Measurements from ENCODE around the gene SHLD3.

The SHLD3 gene

DNA sequence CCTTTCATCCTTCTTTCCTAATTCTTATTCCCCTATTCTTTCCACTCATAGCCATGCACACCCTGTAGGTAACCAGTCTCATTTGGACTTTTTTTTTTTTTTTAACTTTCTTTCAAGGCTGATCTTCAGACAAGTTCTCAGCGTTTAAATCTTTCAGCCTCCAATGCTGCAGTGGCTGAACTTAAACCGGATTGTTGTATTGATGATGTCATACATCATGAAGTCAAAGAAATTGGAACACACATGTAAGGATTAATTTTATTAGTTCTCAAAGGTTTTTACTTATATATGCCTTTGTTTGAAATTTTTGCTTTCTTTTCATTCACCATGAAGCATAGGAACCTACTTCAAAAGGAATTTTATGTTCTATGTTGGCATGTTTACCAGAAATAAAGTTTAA lies 22.1 kb downstream of the SHLD3 start:
- Histone ChIP-seq H3K27me3 (replicated peaks in 2 of 5; ENCODE audit: control insufficient read depth in 4 of 5, insufficient read depth in 5 of 5, low read length in 4 of 5) (no peaks in the 10 kb centered on the region), H3K27ac (ENCODE audit: insufficient read depth in 1 of 2, low read depth in 1 of 2, low read length in 2 of 2, poor library complexity in 1 of 2, severe bottlenecking in 2 of 2) (no peak overlapping the region), H3K4me1 (ENCODE audit: control extremely low read depth in 1 of 4, control insufficient read depth in 4 of 4, insufficient read depth in 4 of 4, low read length in 3 of 4) (no peaks in the 10 kb centered on the region), H3K36me3 (ENCODE audit: control insufficient read depth in 4 of 4, insufficient read depth in 4 of 4, low read length in 3 of 4) (peaks cover 4 to 6% (median 6%) of the 10 kb centered on the region in 4 experiments), H3K4me3 (ENCODE audit: control insufficient read depth in 1 of 7, extremely low read depth in 1 of 7, insufficient read depth in 4 of 7, low read depth in 2 of 7, low read length in 6 of 7) (no peak overlapping the region), H3K9me3 (ENCODE audit: control extremely low read depth in 1 of 5, control insufficient read depth in 4 of 5, insufficient read depth in 2 of 5, low read depth in 1 of 5, low read length in 4 of 5) (no peaks in the 10 kb centered on the region)
- no CpG with 5 or more reads among the region's 2 CpGs for WGBS (ENCODE audit: insufficient coverage)
- POLR2A ChIA-PET = no interaction called here
- CTCF ChIA-PET = no interaction called here
- DNase-seq = no peak

DNA sequence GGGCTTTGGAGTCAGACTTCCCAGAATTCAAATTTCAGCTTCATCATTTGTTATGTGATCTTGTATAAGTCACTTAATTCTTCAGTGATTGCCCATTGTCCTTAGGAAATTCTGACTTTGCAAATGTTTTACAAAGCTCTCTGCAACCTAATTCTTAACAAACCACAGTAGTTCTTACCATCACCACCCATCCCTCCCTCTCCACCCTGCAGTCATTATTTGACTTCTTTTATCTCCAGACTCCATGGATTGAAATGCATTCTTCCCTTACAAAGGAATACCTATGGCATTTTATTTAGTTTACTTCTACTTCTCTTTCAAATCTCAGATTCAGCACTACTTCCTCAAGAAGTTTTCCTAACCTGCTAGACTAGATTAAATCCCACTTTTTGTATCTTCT lies 23.1 kb downstream of the SHLD3 start:
- Histone ChIP-seq H3K9me3 (ENCODE audit: control extremely low read depth in 1 of 5, control insufficient read depth in 4 of 5, insufficient read depth in 2 of 5, low read depth in 1 of 5, low read length in 4 of 5) (no peaks in the 10 kb centered on the region), H3K36me3 (ENCODE audit: control insufficient read depth in 4 of 4, insufficient read depth in 4 of 4, low read length in 3 of 4) (peaks cover 4 to 6% (median 6%) of the 10 kb centered on the region in 4 experiments), H3K27me3 (replicated peaks in 2 of 5; ENCODE audit: control insufficient read depth in 4 of 5, insufficient read depth in 5 of 5, low read length in 4 of 5) (no peaks in the 10 kb centered on the region), H3K4me3 (ENCODE audit: control insufficient read depth in 1 of 7, extremely low read depth in 1 of 7, insufficient read depth in 4 of 7, low read depth in 2 of 7, low read length in 6 of 7) (no peak overlapping the region), H3K27ac (ENCODE audit: insufficient read depth in 1 of 2, low read depth in 1 of 2, low read length in 2 of 2, poor library complexity in 1 of 2, severe bottlenecking in 2 of 2) (peak overlapping the region in 1 of 2 experiments; percentile 9), H3K4me1 (ENCODE audit: control extremely low read depth in 1 of 4, control insufficient read depth in 4 of 4, insufficient read depth in 4 of 4, low read length in 3 of 4) (no peaks in the 10 kb centered on the region)
- no peak for DNase-seq
- POLR2A ChIA-PET = no interaction called here
- CTCF ChIA-PET = no interaction called here

DNA sequence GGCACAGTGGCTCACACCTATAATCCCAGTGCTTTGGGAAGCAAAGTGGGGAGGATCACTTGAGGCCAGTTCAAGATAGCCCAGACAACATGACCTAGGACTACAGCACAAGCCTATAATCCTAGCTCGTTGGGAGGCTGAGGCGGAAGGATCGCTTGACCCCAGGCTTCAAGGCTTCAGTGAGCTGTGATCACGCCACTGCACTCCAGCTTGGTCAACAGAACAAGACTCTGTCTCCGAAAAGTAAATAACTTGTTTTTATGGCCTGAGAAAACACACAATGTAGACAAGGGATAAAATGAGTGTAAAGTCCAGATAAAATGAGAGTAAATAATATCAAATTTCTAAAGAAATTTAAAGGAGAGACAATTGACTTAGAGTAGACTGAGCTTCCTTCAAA lies 26.3 kb downstream of the SHLD3 start:
- H3K4me3 ChIP-seq (ENCODE audit: control insufficient read depth in 1 of 7, extremely low read depth in 1 of 7, insufficient read depth in 4 of 7, low read depth in 2 of 7, low read length in 6 of 7) = no peak overlapping the region
- POLR2A ChIA-PET = no interaction called here
- H3K36me3 ChIP-seq (ENCODE audit: control insufficient read depth in 4 of 4, insufficient read depth in 4 of 4, low read length in 3 of 4) = peaks cover 5 to 10% (median 9%) of the 10 kb centered on the region in 4 experiments
- CTCF ChIA-PET = interaction anchor here (0.6 kb wide), 1 partner anchor 134 kb away, joined by 3 read pairs; no protein-coding TSS in a partner anchor
- H3K9me3 ChIP-seq (ENCODE audit: control extremely low read depth in 1 of 5, control insufficient read depth in 4 of 5, insufficient read depth in 2 of 5, low read depth in 1 of 5, low read length in 4 of 5) = no peaks in the 10 kb centered on the region
- no peak overlapping the region for H3K27ac ChIP-seq (ENCODE audit: insufficient read depth in 1 of 2, low read depth in 1 of 2, low read length in 2 of 2, poor library complexity in 1 of 2, severe bottlenecking in 2 of 2)
- no peaks in the 10 kb centered on the region for H3K27me3 ChIP-seq (replicated peaks in 2 of 5; ENCODE audit: control insufficient read depth in 4 of 5, insufficient read depth in 5 of 5, low read length in 4 of 5)
- no peak for DNase-seq
- H3K4me1 ChIP-seq (ENCODE audit: control extremely low read depth in 1 of 4, control insufficient read depth in 4 of 4, insufficient read depth in 4 of 4, low read length in 3 of 4) = no peaks in the 10 kb centered on the region
- WGBS (ENCODE audit: insufficient coverage) = 100% methylated on average over 3 of the region's 5 CpGs

DNA sequence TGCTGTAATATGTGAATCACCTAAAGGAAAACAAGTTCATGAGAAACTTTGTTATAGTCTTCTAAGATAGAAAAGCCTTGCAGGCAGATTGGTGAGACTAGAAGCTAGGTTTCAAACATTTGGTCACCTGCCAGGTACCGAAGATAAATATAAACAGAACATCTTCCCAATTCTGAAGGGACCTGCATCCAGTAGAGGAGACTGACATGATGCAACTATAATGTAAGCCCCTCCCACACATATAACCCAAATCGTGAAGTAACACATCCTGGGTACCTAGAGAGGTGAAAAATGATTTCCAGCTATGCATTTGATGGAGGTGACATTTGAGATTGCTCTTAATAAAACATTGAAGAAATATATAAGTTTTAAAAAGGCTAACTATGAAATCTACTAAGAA lies 29.9 kb downstream of the SHLD3 start:
- no peaks in the 10 kb centered on the region for H3K27me3 ChIP-seq (replicated peaks in 2 of 5; ENCODE audit: control insufficient read depth in 4 of 5, insufficient read depth in 5 of 5, low read length in 4 of 5)
- ChIA-PET CTCF (no interaction called here), POLR2A (no interaction called here)
- H3K36me3 ChIP-seq (ENCODE audit: control insufficient read depth in 4 of 4, insufficient read depth in 4 of 4, low read length in 3 of 4) = peaks cover 2 to 10% (median 7%) of the 10 kb centered on the region in 4 experiments
- no peak overlapping the region for H3K27ac ChIP-seq (ENCODE audit: insufficient read depth in 1 of 2, low read depth in 1 of 2, low read length in 2 of 2, poor library complexity in 1 of 2, severe bottlenecking in 2 of 2)
- WGBS (ENCODE audit: insufficient coverage) = no CpG with 5 or more reads among the region's 2 CpGs
- no peak overlapping the region for H3K4me3 ChIP-seq (ENCODE audit: control insufficient read depth in 1 of 7, extremely low read depth in 1 of 7, insufficient read depth in 4 of 7, low read depth in 2 of 7, low read length in 6 of 7)
- H3K4me1 ChIP-seq (ENCODE audit: control extremely low read depth in 1 of 4, control insufficient read depth in 4 of 4, insufficient read depth in 4 of 4, low read length in 3 of 4) = no peaks in the 10 kb centered on the region
- H3K9me3 ChIP-seq (ENCODE audit: control extremely low read depth in 1 of 5, control insufficient read depth in 4 of 5, insufficient read depth in 2 of 5, low read depth in 1 of 5, low read length in 4 of 5) = no peaks in the 10 kb centered on the region
- no peak for DNase-seq

DNA sequence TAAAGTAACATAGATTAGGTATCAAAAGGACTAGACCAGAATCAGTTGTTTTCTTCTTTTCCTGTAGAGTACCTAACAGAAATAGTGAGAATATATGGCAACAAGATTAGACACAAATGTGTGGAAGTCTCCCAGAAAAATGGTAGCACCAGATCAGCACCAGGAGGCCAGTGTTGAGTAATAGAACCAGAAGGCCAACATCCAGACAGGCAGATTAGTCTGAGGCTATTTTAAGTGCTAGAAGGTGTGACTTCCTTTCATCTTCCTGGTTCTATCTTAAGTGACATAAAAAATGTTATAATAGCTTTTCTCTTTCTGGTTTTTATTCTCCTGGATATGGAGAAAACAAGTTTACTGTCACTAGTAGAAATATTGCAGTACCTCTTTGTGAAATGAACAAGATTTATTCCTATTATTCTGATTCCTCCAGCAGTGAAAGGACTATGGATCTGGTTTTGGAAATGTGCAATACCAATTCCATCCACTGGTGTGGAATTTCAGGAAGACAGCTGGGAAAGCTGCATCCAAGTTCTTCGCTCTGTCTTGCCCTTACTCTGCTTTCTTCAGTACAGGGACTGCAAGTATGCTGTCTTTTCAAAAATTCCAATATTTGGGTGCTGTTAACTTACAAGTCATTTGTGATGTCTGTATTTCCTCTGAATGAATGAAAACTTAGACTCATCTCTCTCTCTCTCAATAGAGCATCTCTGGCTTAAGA lies 39.1 kb downstream of the SHLD3 start:
- Histone ChIP-seq H3K27me3 (replicated peaks in 2 of 5; ENCODE audit: control insufficient read depth in 4 of 5, insufficient read depth in 5 of 5, low read length in 4 of 5) (no peaks in the 10 kb centered on the region), H3K36me3 (ENCODE audit: control insufficient read depth in 4 of 4, insufficient read depth in 4 of 4, low read length in 3 of 4) (peaks cover 11 to 19% (median 11%) of the 10 kb centered on the region in 4 experiments), H3K9me3 (ENCODE audit: control extremely low read depth in 1 of 5, control insufficient read depth in 4 of 5, insufficient read depth in 2 of 5, low read depth in 1 of 5, low read length in 4 of 5) (no peaks in the 10 kb centered on the region), H3K4me1 (ENCODE audit: control extremely low read depth in 1 of 4, control insufficient read depth in 4 of 4, insufficient read depth in 4 of 4, low read length in 3 of 4) (no peaks in the 10 kb centered on the region), H3K4me3 (ENCODE audit: control insufficient read depth in 1 of 7, extremely low read depth in 1 of 7, insufficient read depth in 4 of 7, low read depth in 2 of 7, low read length in 6 of 7) (no peak overlapping the region), H3K27ac (ENCODE audit: insufficient read depth in 1 of 2, low read depth in 1 of 2, low read length in 2 of 2, poor library complexity in 1 of 2, severe bottlenecking in 2 of 2) (no peak overlapping the region)
- no peak for DNase-seq
- CTCF ChIA-PET = no interaction called here
- 100% methylated on average over 1 of the region's 1 CpG for WGBS (ENCODE audit: insufficient coverage)
- POLR2A ChIA-PET = no interaction called here

DNA sequence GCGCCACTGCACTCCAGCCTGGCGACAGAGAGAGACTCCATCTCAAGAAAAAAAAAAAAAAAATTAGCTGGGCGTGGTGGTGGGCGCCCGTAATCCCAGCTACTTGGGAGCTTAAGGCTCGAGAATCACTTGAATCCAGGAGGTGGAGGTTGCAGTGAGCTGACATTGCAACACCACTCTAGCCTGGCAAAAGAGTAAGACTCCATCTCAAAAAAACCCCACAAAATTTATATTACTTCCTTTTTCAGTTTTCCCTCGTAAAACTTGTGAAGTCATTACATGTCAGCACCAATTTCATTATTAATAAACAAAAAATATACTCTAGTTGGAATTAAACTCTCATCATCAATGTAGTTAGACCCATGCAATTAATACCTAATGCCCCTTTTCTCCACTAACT lies 43.9 kb downstream of the SHLD3 start:
- POLR2A ChIA-PET = no interaction called here
- H3K4me1 ChIP-seq (ENCODE audit: control extremely low read depth in 1 of 4, control insufficient read depth in 4 of 4, insufficient read depth in 4 of 4, low read length in 3 of 4) = no peaks in the 10 kb centered on the region
- H3K27me3 ChIP-seq (replicated peaks in 2 of 5; ENCODE audit: control insufficient read depth in 4 of 5, insufficient read depth in 5 of 5, low read length in 4 of 5) = no peaks in the 10 kb centered on the region
- DNase-seq = no peak
- no peaks in the 10 kb centered on the region for H3K9me3 ChIP-seq (ENCODE audit: control extremely low read depth in 1 of 5, control insufficient read depth in 4 of 5, insufficient read depth in 2 of 5, low read depth in 1 of 5, low read length in 4 of 5)
- no peak overlapping the region for H3K27ac ChIP-seq (ENCODE audit: insufficient read depth in 1 of 2, low read depth in 1 of 2, low read length in 2 of 2, poor library complexity in 1 of 2, severe bottlenecking in 2 of 2)
- CTCF ChIA-PET = no interaction called here
- peaks cover 12 to 19% (median 14%) of the 10 kb centered on the region in 4 experiments for H3K36me3 ChIP-seq (ENCODE audit: control insufficient read depth in 4 of 4, insufficient read depth in 4 of 4, low read length in 3 of 4)
- WGBS (ENCODE audit: insufficient coverage) = 81% methylated on average over 7 of the region's 7 CpGs
- H3K4me3 ChIP-seq (ENCODE audit: control insufficient read depth in 1 of 7, extremely low read depth in 1 of 7, insufficient read depth in 4 of 7, low read depth in 2 of 7, low read length in 6 of 7) = no peak overlapping the region

DNA sequence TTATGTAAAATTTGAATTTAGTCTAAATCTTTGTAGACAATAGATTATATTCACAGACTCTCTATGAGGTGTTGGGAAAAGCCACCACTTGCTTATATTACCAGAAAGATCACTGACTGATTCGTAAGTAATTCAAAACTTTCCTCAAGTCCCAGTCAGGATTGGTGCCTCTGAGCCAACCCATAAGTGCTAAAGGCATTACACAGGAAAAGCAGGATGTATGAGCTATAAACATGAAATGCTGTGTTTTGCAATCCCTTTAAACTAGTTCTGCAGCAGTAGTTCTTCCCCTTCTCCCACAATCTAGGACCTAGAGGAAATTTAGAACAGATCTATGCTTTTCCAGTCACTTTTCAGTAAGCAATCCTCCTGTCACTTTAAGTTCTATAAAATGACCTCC lies 48.0 kb downstream of the SHLD3 start:
- no peaks in the 10 kb centered on the region for H3K4me1 ChIP-seq (ENCODE audit: control extremely low read depth in 1 of 4, control insufficient read depth in 4 of 4, insufficient read depth in 4 of 4, low read length in 3 of 4)
- ChIA-PET CTCF (interaction anchor here (0.6 kb wide), 1 partner anchor 28 kb away, joined by 3 read pairs; no protein-coding TSS in a partner anchor), POLR2A (no interaction called here)
- no peaks in the 10 kb centered on the region for H3K27me3 ChIP-seq (replicated peaks in 2 of 5; ENCODE audit: control insufficient read depth in 4 of 5, insufficient read depth in 5 of 5, low read length in 4 of 5)
- H3K4me3 ChIP-seq (ENCODE audit: control insufficient read depth in 1 of 7, extremely low read depth in 1 of 7, insufficient read depth in 4 of 7, low read depth in 2 of 7, low read length in 6 of 7) = no peak overlapping the region
- DNase-seq = no peak
- no CpG with 5 or more reads among the region's 1 CpG for WGBS (ENCODE audit: insufficient coverage)
- peaks cover 8 to 13% (median 9%) of the 10 kb centered on the region in 4 experiments for H3K36me3 ChIP-seq (ENCODE audit: control insufficient read depth in 4 of 4, insufficient read depth in 4 of 4, low read length in 3 of 4)
- H3K9me3 ChIP-seq (ENCODE audit: control extremely low read depth in 1 of 5, control insufficient read depth in 4 of 5, insufficient read depth in 2 of 5, low read depth in 1 of 5, low read length in 4 of 5) = no peaks in the 10 kb centered on the region
- no peak overlapping the region for H3K27ac ChIP-seq (ENCODE audit: insufficient read depth in 1 of 2, low read depth in 1 of 2, low read length in 2 of 2, poor library complexity in 1 of 2, severe bottlenecking in 2 of 2)
